Epithelial cell of proximal tubule (primary cell): ENCODE results near the gene ZNRF3. TPM values are rescaled to one million over a fixed set of nuclear protein-coding genes. Genes with fewer than 3 reads are reported as not detected.

Experiments
- DNase-seq: peaks from one replicate; pipeline ENCODE4 v3.0.0-alpha.2; 2011; ENCODE audit warnings: low read depth
- H3K4me3 ChIP-seq: 2 replicates; pipeline ENCODE4 v1.5.1; 2011; ENCODE audit warnings: low read depth, mild to moderate bottlenecking, low read length
- CTCF ChIP-seq: conservative IDR thresholded peaks from 2 replicates; pipeline ENCODE4 v1.5.1; 2012; ENCODE audit warnings: low read depth, mild to moderate bottlenecking, low read length
- total RNA-seq: library from RNA; depleted of rRNA; stranded (reverse); fragments of >200 nt; gene quantifications from 2 replicates; pipeline ENCODE4 v1.2.3, GENCODE V29; 2015

ZNRF3 gene
- total RNA-seq, 1 donor from 2014 or later, result 15.6 TPM

GRCh38 chr22:29022101-29022817 lies 138.9 kb downstream of the ZNRF3 start:
- no peak for TF ChIP-seq CTCF
- DNase-seq, result peak; percentile 76
- H3K4me3 ChIP-seq, result no peak overlapping the region

GRCh38 chr22:29023172-29023796 lies 139.9 kb downstream of the ZNRF3 start:
- no peak overlapping the region for H3K4me3 ChIP-seq
- no peak for DNase-seq
- no peak for TF ChIP-seq CTCF

- no peak overlapping the region for H3K4me3 ChIP-seq
- TF ChIP-seq CTCF, result no peak
- DNase-seq, result no peak
These were observed 143.2 kb downstream of the ZNRF3 start for GRCh38 chr22:29026579-29026978.

GRCh38 chr22:29028468-29028867 lies 145.1 kb downstream of the ZNRF3 start:
- no peak for TF ChIP-seq CTCF
- H3K4me3 ChIP-seq, result no peak overlapping the region
- DNase-seq, result no peak

- TF ChIP-seq CTCF, result no peak
- no peak for DNase-seq
- no peak overlapping the region for H3K4me3 ChIP-seq
These were observed 146.0 kb downstream of the ZNRF3 start for GRCh38 chr22:29029202-29030000.

GRCh38 chr22:29030016-29030617 lies 146.7 kb downstream of the ZNRF3 start:
- TF ChIP-seq CTCF, result peak; percentile 34
- peak overlapping the region; percentile 43 for H3K4me3 ChIP-seq
- DNase-seq, result no peak
